ENCODE data around the gene SKI. TPM values are rescaled to one million over a fixed set of nuclear protein-coding genes. Genes with fewer than 3 reads are reported as not detected.
A peak's percentile ranks its signal among the peaks of the same experiment; 100 is the strongest.

Gene SKI
- total and polyA plus RNA-seq, 2 experiments from 2014 or later, result 5.1 to 21.9 TPM

DNA sequence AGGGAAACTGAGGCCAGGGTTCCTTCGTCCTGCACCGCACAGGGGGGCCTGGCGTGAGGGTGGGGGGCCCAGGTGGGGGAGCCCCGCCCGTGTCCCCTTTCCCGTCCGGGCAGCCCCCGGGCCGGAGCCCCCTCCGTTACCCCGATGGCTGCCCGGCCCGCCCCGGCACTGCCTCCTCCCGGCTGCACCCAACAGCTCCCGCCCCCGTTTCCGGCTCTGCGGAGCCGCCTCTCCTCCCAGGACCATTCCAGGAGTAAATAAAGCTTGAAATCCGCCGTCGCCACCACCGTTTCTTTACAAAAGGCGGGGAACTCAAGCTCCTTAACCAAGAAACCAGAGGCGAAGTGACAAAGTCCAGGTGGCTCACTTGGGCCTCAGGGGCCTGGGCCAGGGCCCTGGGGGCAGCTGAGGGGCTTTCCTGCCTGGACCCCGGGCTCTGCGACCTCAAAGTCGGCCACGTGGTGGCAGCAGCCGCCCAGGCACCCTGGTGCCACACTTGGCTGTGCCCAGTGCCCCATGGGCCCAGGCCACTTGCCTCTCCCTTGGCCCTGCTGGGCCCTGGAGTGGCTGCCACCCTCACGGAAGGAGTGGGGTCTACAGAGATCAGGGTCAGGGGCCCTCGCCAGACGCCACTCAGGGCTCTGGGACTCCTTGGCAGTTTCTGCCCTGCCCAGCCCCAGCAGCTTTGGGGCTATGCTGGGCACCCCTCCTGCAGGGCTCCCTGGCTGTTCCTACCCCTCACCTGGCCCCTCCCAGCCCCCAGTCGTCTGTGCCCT lies 33.0 kb upstream of the SKI start:
- H3K9me2 ChIP-seq (replicated peaks; ENCODE audit: insufficient read depth), result no peaks in the 10 kb centered on the region
- no peaks in the 10 kb centered on the region for H4K20me1 ChIP-seq (ENCODE audit: insufficient read depth, poor library complexity, severe bottlenecking)
- no peaks in the 10 kb centered on the region for H3K9me3 ChIP-seq (ENCODE audit: low read depth)
- H3K27ac ChIP-seq, result peak overlapping the region; percentile 99
- peak; percentile 96 for DNase-seq (ENCODE audit: low spot score)
- H3K27me3 ChIP-seq, result no peaks in the 10 kb centered on the region
- peak overlapping the region; percentile 54 for H2AFZ ChIP-seq
- H3K4me2 ChIP-seq, result peak overlapping the region; percentile 86
- H3K79me2 ChIP-seq, result peaks cover 51% of the 10 kb centered on the region
- 8% methylated on average over 19 of the region's 35 CpGs for WGBS (ENCODE audit: low lambda C conversion rate, missing lambda C conversion rate)
- peak overlapping the region; percentile 39 for H3K4me3 ChIP-seq
- peaks cover 62% of the 10 kb centered on the region for H3K4me1 ChIP-seq (ENCODE audit: insufficient read depth)
- H3K36me3 ChIP-seq (replicated peaks; ENCODE audit: insufficient read depth, low read depth), result no peaks in the 10 kb centered on the region
- TF ChIP-seq, protein P1, sequence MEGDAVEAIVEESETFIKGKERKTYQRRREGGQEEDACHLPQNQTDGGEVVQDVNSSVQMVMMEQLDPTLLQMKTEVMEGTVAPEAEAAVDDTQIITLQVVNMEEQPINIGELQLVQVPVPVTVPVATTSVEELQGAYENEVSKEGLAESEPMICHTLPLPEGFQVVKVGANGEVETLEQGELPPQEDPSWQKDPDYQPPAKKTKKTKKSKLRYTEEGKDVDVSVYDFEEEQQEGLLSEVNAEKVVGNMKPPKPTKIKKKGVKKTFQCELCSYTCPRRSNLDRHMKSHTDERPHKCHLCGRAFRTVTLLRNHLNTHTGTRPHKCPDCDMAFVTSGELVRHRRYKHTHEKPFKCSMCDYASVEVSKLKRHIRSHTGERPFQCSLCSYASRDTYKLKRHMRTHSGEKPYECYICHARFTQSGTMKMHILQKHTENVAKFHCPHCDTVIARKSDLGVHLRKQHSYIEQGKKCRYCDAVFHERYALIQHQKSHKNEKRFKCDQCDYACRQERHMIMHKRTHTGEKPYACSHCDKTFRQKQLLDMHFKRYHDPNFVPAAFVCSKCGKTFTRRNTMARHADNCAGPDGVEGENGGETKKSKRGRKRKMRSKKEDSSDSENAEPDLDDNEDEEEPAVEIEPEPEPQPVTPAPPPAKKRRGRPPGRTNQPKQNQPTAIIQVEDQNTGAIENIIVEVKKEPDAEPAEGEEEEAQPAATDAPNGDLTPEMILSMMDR (IDR thresholded peaks at IDR 0.05; ENCODE audit: poor library complexity), result peak; percentile 98
- TF ChIP-seq EZH2phosphoT487 (IDR thresholded peaks at IDR 0.05; ENCODE audit: low read depth, severe bottlenecking, unreplicated experiment), result no peak

DNA sequence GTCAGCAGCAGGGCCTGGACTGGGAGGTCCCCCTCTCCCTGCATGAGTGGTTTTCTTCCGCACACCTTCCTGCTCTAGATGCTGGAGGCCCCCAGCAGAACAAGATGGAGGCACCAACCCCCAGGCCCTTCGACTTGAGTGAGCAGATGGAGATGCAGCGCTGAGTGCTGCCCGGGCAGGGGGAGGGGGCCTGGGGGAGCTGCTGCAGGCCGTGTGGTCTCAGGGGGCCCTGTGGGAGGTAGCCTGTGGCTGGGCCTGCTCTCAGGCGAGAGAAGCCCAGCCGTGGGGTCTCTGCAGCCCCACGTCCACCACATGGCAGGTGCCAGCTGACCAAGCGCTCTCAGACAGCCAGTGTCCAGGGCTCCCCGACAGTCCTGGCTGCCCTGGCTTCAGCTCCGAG lies 32.3 kb upstream of the SKI start:
- no peaks in the 10 kb centered on the region for H3K27me3 ChIP-seq
- H3K79me2 ChIP-seq, result peaks cover 52% of the 10 kb centered on the region
- no peaks in the 10 kb centered on the region for H4K20me1 ChIP-seq (ENCODE audit: insufficient read depth, poor library complexity, severe bottlenecking)
- DNase-seq (ENCODE audit: low spot score), result no peak
- WGBS (ENCODE audit: low lambda C conversion rate, missing lambda C conversion rate), result 91% methylated on average over 6 of the region's 11 CpGs
- H2AFZ ChIP-seq, result peak overlapping the region; percentile 49
- H3K4me2 ChIP-seq, result peak overlapping the region; percentile 86
- peaks cover 55% of the 10 kb centered on the region for H3K4me1 ChIP-seq (ENCODE audit: insufficient read depth)
- peak overlapping the region; percentile 99 for H3K27ac ChIP-seq
- no peaks in the 10 kb centered on the region for H3K36me3 ChIP-seq (replicated peaks; ENCODE audit: insufficient read depth, low read depth)
- no peaks in the 10 kb centered on the region for H3K9me3 ChIP-seq (ENCODE audit: low read depth)
- no peaks in the 10 kb centered on the region for H3K9me2 ChIP-seq (replicated peaks; ENCODE audit: insufficient read depth)
- no peak overlapping the region for H3K4me3 ChIP-seq
- TF ChIP-seq EZH2phosphoT487 (IDR thresholded peaks at IDR 0.05; ENCODE audit: low read depth, severe bottlenecking, unreplicated experiment) (no peak), EZH2 (IDR thresholded peaks at IDR 0.05; ENCODE audit: borderline replicate concordance) (no peak)
- TF ChIP-seq, protein P1 (IDR thresholded peaks at IDR 0.05; ENCODE audit: poor library complexity), result no peak

- H3K27ac ChIP-seq, result no peak overlapping the region
- H3K4me1 ChIP-seq (ENCODE audit: insufficient read depth), result peaks cover 42% of the 10 kb centered on the region
- 89% methylated on average over 17 of the region's 17 CpGs for WGBS (ENCODE audit: low lambda C conversion rate, missing lambda C conversion rate)
These were observed 31.0 kb upstream of the SKI start for GRCh38 chr1:2196901-2197638.

More at GRCh38 chr1:2196901-2197638, 31.0 kb upstream of the SKI start:
- Histone ChIP-seq H4K20me1 (ENCODE audit: insufficient read depth, poor library complexity, severe bottlenecking) (no peaks in the 10 kb centered on the region), H3K79me2 (peaks cover 42% of the 10 kb centered on the region), H3K4me3 (no peak overlapping the region), H3K36me3 (replicated peaks; ENCODE audit: insufficient read depth, low read depth) (no peaks in the 10 kb centered on the region), H2AFZ (no peak overlapping the region), H3K27me3 (no peaks in the 10 kb centered on the region), H3K9me3 (ENCODE audit: low read depth) (no peaks in the 10 kb centered on the region), H3K9me2 (replicated peaks; ENCODE audit: insufficient read depth) (no peaks in the 10 kb centered on the region), H3K4me2 (no peak overlapping the region)
- DNase-seq (ENCODE audit: low spot score), result no peak
- TF ChIP-seq, protein P1 (IDR thresholded peaks at IDR 0.05; ENCODE audit: poor library complexity), result no peak
- TF ChIP-seq EZH2phosphoT487 (IDR thresholded peaks at IDR 0.05; ENCODE audit: low read depth, severe bottlenecking, unreplicated experiment) (no peak), EZH2 (IDR thresholded peaks at IDR 0.05; ENCODE audit: borderline replicate concordance) (no peak)
